ENCODE data around the gene NDUFAF8.

Gene NDUFAF8

GRCh38 chr17:81200695-81201580 lies 38.2 kb upstream of the NDUFAF8 start:
- no peak for DNase-seq

- DNase-seq, result no peak
Observed at GRCh38 chr17:81202318-81202717, 36.8 kb upstream of the NDUFAF8 start.

GRCh38 chr17:81203136-81203535 lies 36.0 kb upstream of the NDUFAF8 start:
- DNase-seq, result no peak

- DNase-seq, result no peak
Observed at GRCh38 chr17:81204578-81204977, 34.5 kb upstream of the NDUFAF8 start.

- DNase-seq, result no peak
Observed at GRCh38 chr17:81206166-81206565, 33.0 kb upstream of the NDUFAF8 start.

GRCh38 chr17:81206657-81207056 lies 32.5 kb upstream of the NDUFAF8 start:
- DNase-seq, result no peak

GRCh38 chr17:81207610-81208581 lies 31.2 kb upstream of the NDUFAF8 start:
- DNase-seq, result no peak

- DNase-seq, result no peak
Observed at GRCh38 chr17:81208651-81209050, 30.5 kb upstream of the NDUFAF8 start.

- no peak for DNase-seq
Observed at GRCh38 chr17:81209141-81209540, 30.0 kb upstream of the NDUFAF8 start.

GRCh38 chr17:81210466-81210865 lies 28.7 kb upstream of the NDUFAF8 start:
- no peak for DNase-seq

GRCh38 chr17:81210868-81211267 lies 28.2 kb upstream of the NDUFAF8 start:
- no peak for DNase-seq

GRCh38 chr17:81212365-81212764 lies 26.8 kb upstream of the NDUFAF8 start:
- no peak for DNase-seq

- DNase-seq, result no peak
Observed at GRCh38 chr17:81213978-81214377, 25.1 kb upstream of the NDUFAF8 start.

- no peak for DNase-seq
Observed at GRCh38 chr17:81217491-81217890, 21.6 kb upstream of the NDUFAF8 start.

- no peak for DNase-seq
Observed at GRCh38 chr17:81218459-81218858, 20.7 kb upstream of the NDUFAF8 start.

GRCh38 chr17:81218991-81219390 lies 20.1 kb upstream of the NDUFAF8 start:
- DNase-seq, result no peak

GRCh38 chr17:81219476-81220180 lies 19.5 kb upstream of the NDUFAF8 start:
- DNase-seq, result no peak

- DNase-seq, result no peak
Observed at GRCh38 chr17:81221371-81221841, 17.7 kb upstream of the NDUFAF8 start.

GRCh38 chr17:81221842-81222619 lies 17.1 kb upstream of the NDUFAF8 start:
- DNase-seq, result no peak

GRCh38 chr17:81222620-81222905 lies 16.6 kb upstream of the NDUFAF8 start:
- DNase-seq, result no peak

- peak; percentile 100 for DNase-seq
Observed at GRCh38 chr17:81222906-81223761, 16.0 kb upstream of the NDUFAF8 start, which contains the start of gene CEP131. Gene CEP131, minus strand, starts transcription at chr17:81222965. Its CDS starts 2,909 bp downstream, at chr17:81220056.
